ENCODE results near the gene UBR7.

Gene UBR7

GRCh38 chr14:93220509-93220908, 13.5 kb downstream of the UBR7 start:
- no peaks in the 10 kb centered on the region for H3K79me2 ChIP-seq (ENCODE audit: insufficient read depth, low read depth)
- no peaks in the 10 kb centered on the region for H4K20me1 ChIP-seq (ENCODE audit: insufficient read depth)
- H2AFZ ChIP-seq (ENCODE audit: low read depth), result no peak overlapping the region
- H3K27me3 ChIP-seq (ENCODE audit: insufficient read depth, low read depth), result no peaks in the 10 kb centered on the region
- no peak for TF ChIP-seq CTCF (conservative IDR thresholded peaks at IDR 0.05; ENCODE audit: low read depth, low read length)
- no peaks in the 10 kb centered on the region for H3K36me3 ChIP-seq (ENCODE audit: insufficient read depth)
- H3K4me1 ChIP-seq (ENCODE audit: low read depth, poor library complexity, severe bottlenecking), result no peaks in the 10 kb centered on the region
- H3K4me3 ChIP-seq (IDR thresholded peaks at IDR 0.05; ENCODE audit: insufficient read depth, low read depth, low read length), result no peak overlapping the region
- no peak overlapping the region for H3K4me2 ChIP-seq
- no peak overlapping the region for H3K9ac ChIP-seq
- no peak overlapping the region for H3K27ac ChIP-seq

DNA sequence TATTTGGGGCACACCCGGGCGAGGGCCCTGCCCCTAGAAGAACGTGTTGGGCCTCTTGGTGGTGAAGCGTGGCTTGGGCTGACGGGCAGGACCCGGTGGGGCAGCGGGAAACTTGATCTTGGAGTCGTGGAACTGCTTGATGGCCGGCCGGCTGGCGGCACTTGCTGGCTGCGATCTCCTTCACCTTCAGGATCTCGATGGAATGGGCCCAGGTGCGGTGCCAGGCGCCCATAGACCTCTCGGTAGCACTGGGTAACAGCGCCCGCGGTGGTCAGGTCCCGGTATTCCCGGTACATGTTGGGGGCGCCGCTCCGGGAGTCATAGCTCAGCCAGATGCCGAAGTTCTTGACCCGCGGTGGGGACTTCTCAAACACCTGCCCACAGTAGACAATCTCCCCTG, 16.5 kb downstream of the UBR7 start:
- Histone ChIP-seq H3K4me1 (ENCODE audit: low read depth, poor library complexity, severe bottlenecking) (no peaks in the 10 kb centered on the region), H3K9ac (no peak overlapping the region), H3K27me3 (ENCODE audit: insufficient read depth, low read depth) (no peaks in the 10 kb centered on the region), H3K27ac (no peak overlapping the region), H3K36me3 (ENCODE audit: insufficient read depth) (no peaks in the 10 kb centered on the region), H2AFZ (ENCODE audit: low read depth) (no peak overlapping the region), H3K4me3 (IDR thresholded peaks at IDR 0.05; ENCODE audit: insufficient read depth, low read depth, low read length) (no peak overlapping the region), H3K79me2 (ENCODE audit: insufficient read depth, low read depth) (no peaks in the 10 kb centered on the region), H4K20me1 (ENCODE audit: insufficient read depth) (no peaks in the 10 kb centered on the region), H3K4me2 (no peak overlapping the region)
- TF ChIP-seq CTCF (conservative IDR thresholded peaks at IDR 0.05; ENCODE audit: low read depth, low read length), result no peak

DNA sequence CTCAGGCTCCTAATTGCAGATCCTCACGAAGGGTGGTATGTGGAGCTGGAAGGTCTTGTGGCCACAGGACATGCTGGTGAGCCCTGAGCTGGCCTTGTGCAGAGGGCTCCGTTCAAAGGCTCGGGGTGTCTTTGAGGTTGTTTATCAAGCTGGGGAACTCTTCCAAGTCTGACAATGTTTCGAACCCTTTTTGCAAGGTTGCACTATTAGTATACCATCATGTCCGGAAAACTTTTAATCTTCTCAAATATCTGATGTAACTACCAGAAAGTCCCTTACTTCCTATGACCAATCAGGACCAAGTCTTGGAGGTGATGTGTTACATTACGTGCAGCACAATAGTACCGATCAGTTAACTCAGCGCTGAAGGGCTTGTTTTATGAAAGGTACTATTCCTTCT, 21.5 kb downstream of the UBR7 start:
- Histone ChIP-seq H3K36me3 (ENCODE audit: insufficient read depth) (no peaks in the 10 kb centered on the region), H3K27me3 (ENCODE audit: insufficient read depth, low read depth) (no peaks in the 10 kb centered on the region)

DNA sequence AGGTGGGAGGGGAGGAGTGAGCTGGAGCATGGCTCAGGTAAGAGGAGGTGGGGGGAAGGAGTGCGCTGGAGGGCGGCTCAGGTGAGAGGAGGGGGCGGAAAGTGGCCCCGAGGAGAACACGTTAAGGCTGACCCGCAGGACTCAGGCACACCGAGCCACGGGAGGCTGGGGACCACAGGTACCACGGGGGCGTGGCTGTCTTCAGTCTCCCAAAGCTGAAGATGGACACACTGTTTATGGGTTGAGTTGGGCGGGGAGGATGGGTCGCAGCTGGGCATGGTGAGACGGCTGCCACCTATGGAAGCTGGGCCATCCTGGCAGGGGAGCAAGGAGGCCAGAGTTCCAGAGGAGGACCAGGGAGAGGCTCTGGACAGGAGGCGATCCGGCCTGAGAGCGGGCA, 23.5 kb downstream of the UBR7 start:
- Histone ChIP-seq H4K20me1 (ENCODE audit: insufficient read depth) (no peaks in the 10 kb centered on the region), H3K4me3 (IDR thresholded peaks at IDR 0.05; ENCODE audit: insufficient read depth, low read depth, low read length) (no peak overlapping the region), H3K27me3 (ENCODE audit: insufficient read depth, low read depth) (no peaks in the 10 kb centered on the region), H3K4me2 (no peak overlapping the region), H3K4me1 (ENCODE audit: low read depth, poor library complexity, severe bottlenecking) (no peaks in the 10 kb centered on the region), H2AFZ (ENCODE audit: low read depth) (no peak overlapping the region), H3K79me2 (ENCODE audit: insufficient read depth, low read depth) (no peaks in the 10 kb centered on the region), H3K36me3 (ENCODE audit: insufficient read depth) (no peaks in the 10 kb centered on the region), H3K27ac (no peak overlapping the region), H3K9ac (no peak overlapping the region)
- no peak for TF ChIP-seq CTCF (conservative IDR thresholded peaks at IDR 0.05; ENCODE audit: low read depth, low read length)

More for the DNA sequence above, 21.5 kb downstream of the UBR7 start:
- Histone ChIP-seq H3K27ac (no peak overlapping the region), H3K79me2 (ENCODE audit: insufficient read depth, low read depth) (no peaks in the 10 kb centered on the region), H3K4me3 (IDR thresholded peaks at IDR 0.05; ENCODE audit: insufficient read depth, low read depth, low read length) (no peak overlapping the region), H4K20me1 (ENCODE audit: insufficient read depth) (no peaks in the 10 kb centered on the region), H3K9ac (no peak overlapping the region), H3K4me2 (no peak overlapping the region), H3K4me1 (ENCODE audit: low read depth, poor library complexity, severe bottlenecking) (no peaks in the 10 kb centered on the region), H2AFZ (ENCODE audit: low read depth) (no peak overlapping the region)
- no peak for TF ChIP-seq CTCF (conservative IDR thresholded peaks at IDR 0.05; ENCODE audit: low read depth, low read length)

Data from KMS-11 (cell line).